ES-I3 (cell line): ENCODE results near the gene SMYD3.

Experiments
- H3K36me3 ChIP-seq: 2 replicates; pipeline ENCODE4 v1.6.1; 2013; ENCODE audit warnings: mild to moderate bottlenecking, low read length, control low read depth, moderate library complexity; ENCODE audit not compliant: insufficient read depth
- H3K4me1 ChIP-seq: 2 replicates; pipeline ENCODE4 v1.6.1; 2013; ENCODE audit warnings: mild to moderate bottlenecking, control low read depth, low read length; ENCODE audit not compliant: insufficient read depth
- H3K9ac ChIP-seq: 2 replicates; pipeline ENCODE4 v1.6.1; 2013; ENCODE audit warnings: low read depth, mild to moderate bottlenecking, low read length, moderate library complexity
- H3K9me3 ChIP-seq: 2 replicates; pipeline ENCODE4 v1.6.1; 2013; ENCODE audit warnings: mild to moderate bottlenecking, low read length, moderate library complexity; ENCODE audit not compliant: control insufficient read depth, insufficient read depth

The SMYD3 gene

DNA sequence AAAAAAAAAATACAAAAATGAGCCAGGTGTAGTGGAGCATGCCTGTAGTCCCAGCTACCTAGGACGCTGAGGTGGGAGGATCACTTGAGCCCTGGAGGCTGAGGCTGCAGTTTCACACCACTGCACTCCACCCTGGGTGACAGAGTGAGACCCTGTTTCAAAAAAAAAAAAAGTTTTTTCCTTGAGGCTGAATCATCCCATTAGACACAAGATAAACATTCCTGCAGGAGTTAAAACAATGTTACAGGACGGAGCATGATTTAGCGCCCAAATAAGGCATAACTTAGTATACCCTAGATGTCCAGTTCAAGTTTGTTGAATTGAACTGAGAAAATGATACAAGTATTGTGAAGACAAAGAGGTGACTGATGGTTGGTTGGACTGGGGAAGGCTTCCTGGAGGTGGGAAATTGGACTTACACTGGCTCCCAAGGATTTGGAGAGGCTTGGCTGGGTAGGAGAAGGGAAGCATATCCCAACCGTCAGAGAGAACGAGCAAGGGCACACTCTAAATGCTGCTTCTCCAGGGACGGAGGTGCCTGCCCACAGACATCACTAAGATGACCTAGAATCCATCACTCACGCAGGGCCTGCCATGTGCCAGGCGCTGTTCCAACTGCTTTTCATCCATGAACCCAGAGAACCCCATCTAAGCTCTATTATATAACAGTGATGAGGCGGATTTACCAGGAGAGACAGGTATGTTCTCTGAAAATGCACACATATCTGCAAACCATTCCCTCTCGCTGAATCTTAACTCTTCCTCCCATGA is 741.7 kb downstream of the SMYD3 start:
- Histone ChIP-seq H3K36me3 (no peaks in the 10 kb centered on the region), H3K4me1 (peaks cover 7% of the 10 kb centered on the region), H3K9ac (no peak overlapping the region), H3K9me3 (no peaks in the 10 kb centered on the region)

DNA sequence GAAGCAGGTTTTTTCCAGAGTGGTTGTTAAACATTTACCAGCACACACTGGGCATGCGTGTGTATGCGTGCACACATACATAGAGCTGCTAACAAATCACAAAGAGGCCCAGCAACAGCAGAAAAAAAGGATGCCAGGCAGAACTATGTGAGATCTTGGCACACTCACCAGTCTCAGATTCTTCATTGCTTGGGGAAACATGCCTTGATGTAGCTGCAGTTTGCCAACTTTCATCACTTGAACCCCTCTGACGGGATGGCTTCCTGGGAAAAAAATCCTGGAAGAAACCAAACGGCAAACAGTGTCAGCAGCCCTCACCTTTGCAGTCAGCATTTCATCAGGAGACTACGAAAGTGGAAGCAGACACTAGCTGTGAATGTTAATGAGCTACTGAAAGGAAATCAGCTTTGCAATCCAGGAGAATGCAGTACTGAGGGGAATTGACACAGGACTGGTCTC is 743.2 kb downstream of the SMYD3 start:
- Histone ChIP-seq H3K4me1 (peaks cover 7% of the 10 kb centered on the region), H3K9ac (no peak overlapping the region), H3K9me3 (no peaks in the 10 kb centered on the region), H3K36me3 (no peaks in the 10 kb centered on the region)

DNA sequence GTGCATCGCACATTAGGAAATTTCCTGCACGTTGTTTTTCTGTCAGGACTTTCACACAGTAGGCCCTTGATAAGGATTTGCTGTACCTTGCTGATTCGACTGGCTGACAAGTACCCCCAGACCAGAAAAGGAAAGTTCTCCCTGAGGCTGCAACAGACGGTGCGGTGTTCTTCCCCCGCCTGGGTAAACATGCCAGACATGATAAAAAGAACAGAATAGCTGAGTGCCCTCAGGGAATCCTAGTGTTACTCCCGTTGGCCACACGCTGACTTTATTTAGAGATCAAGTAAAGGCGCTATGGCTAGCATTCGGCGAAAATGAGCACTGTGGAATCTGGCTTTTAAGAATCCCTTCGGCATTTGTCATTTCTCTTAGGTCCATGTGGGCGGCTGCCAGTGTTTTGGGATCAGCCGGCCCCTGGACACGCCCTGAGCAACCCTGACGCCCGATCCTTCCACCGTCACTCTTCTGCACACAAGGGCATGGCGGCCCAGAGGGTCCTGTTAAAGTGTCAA is 744.6 kb downstream of the SMYD3 start:
- H3K9me3 ChIP-seq = no peaks in the 10 kb centered on the region
- H3K9ac ChIP-seq = no peak overlapping the region
- H3K4me1 ChIP-seq = peaks cover 7% of the 10 kb centered on the region
- no peaks in the 10 kb centered on the region for H3K36me3 ChIP-seq

DNA sequence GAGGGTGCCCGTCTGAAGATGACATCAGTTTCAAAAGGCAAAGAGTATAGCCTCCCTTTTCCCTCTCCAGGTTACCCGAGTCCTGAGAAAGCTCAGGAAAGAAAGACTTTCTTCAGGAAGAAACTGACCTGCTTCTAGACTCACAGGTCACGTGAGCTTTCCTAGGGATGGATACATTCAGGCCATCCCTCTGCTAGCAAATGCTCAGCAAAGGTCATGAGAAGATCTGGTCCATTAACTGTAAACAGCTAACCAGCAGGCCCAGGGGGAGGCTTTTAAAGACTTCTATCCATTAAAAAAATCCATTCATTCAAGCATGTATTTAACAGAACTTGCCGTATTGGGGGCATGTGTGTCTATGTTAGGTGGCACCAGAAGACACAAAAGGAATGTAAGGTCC is 746.8 kb downstream of the SMYD3 start:
- H3K4me1 ChIP-seq = peaks cover 7% of the 10 kb centered on the region
- H3K36me3 ChIP-seq = no peaks in the 10 kb centered on the region
- no peak overlapping the region for H3K9ac ChIP-seq
- peaks cover under 1% of the 10 kb centered on the region; the same call in 1 of the 2 replicates for H3K9me3 ChIP-seq

DNA sequence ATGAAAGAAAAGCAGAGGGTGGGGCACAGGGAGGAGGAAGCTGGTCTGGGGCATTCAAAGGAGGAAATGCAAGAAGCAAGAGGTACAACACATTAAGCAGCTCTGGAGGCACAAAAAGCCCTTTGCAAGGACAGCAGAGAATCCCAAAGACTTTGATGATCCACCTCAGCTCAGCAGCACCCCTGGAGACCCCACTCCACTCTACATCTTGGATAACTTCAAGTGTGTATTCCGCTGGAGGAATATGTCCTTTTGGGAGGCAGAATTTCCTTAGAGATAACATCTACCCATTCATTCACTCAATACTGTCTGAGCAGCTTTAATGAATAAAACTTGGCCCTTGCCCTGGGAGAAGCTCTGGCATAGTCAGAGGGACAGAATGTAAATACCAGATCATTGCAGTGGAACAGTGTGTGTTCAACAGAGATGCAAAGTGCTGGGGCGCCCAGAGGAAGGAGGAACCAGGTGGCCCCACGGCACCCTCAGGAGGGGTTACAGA is 752.6 kb downstream of the SMYD3 start:
- Histone ChIP-seq H3K4me1 (peaks cover 5% of the 10 kb centered on the region; the same call in 1 of the 2 replicates), H3K36me3 (no peaks in the 10 kb centered on the region), H3K9ac (no peak overlapping the region), H3K9me3 (peaks cover 3% of the 10 kb centered on the region; the same call in 1 of the 2 replicates)

DNA sequence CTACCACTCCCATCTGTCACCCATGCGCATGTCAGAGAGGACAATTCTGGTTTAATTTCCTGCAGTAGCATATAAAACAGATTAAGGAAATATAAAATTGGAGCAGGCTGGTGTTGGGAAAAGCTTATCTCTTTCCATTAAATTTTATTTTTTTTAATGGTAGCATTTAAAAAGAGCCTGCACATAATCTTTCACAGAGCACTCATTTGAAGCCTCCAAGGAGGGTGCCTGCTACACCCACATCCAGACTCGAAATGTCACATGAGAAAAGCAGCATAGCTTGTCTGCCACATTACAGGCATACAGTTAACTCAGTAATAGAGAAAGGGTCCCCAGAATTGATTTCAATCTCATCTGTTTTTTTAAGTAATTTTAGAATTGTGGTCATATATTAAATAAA is 753.3 kb downstream of the SMYD3 start:
- no peak overlapping the region for H3K9ac ChIP-seq
- H3K36me3 ChIP-seq = no peaks in the 10 kb centered on the region
- peaks cover 3% of the 10 kb centered on the region; the same call in 1 of the 2 replicates for H3K9me3 ChIP-seq
- peaks cover 5% of the 10 kb centered on the region; the same call in 1 of the 2 replicates for H3K4me1 ChIP-seq

- Histone ChIP-seq H3K4me1 (peaks cover 5% of the 10 kb centered on the region; the same call in 1 of the 2 replicates), H3K36me3 (no peaks in the 10 kb centered on the region), H3K9ac (no peak overlapping the region), H3K9me3 (peaks cover 3% of the 10 kb centered on the region; the same call in 1 of the 2 replicates)
Measured at GRCh38 chr1:245752561-245752960, 754.5 kb downstream of the SMYD3 start.

DNA sequence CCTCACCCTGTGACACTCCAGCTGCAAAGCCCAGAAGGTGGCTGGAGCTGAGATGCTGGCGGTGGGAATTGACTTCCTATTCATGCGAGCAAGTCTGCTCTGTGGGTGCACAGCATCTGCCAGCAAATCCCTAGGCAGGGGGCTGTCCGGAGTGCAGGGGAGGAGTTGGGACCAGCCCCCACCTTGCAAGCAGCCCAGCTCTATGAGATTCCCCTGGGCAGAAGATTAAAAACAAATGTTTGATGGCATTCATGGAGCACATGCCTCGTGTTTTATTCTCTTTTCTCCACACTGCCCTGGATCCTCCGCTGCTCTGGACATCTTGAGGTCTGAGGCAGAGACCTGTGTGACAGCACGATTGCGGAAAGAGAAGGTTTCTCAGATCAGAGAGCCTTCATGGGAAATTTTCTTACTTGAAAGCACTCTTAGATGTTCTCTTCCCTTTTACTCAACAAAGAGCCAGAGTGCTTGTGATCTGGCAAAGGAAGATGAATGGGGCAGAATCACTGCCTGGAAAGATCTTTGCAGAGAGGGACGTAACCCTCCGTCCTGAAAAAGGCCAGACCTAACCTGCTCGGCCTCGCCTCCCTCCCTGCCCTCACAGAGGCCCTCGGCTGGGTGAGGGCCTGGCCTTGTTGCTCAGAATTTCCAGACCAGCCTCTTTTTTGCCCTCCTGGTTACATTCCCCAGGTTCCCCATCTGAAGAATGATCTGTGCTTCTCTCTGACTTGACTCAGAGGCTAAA is 755.2 kb downstream of the SMYD3 start:
- Histone ChIP-seq H3K4me1 (peaks cover 5% of the 10 kb centered on the region; the same call in 1 of the 2 replicates), H3K36me3 (no peaks in the 10 kb centered on the region), H3K9ac (no peak overlapping the region), H3K9me3 (peaks cover 3% of the 10 kb centered on the region; the same call in 1 of the 2 replicates)

- no peaks in the 10 kb centered on the region for H3K36me3 ChIP-seq
- peaks cover 5% of the 10 kb centered on the region; the same call in 1 of the 2 replicates for H3K4me1 ChIP-seq
- H3K9me3 ChIP-seq = peaks cover 3% of the 10 kb centered on the region; the same call in 1 of the 2 replicates
- no peak overlapping the region for H3K9ac ChIP-seq
Measured at GRCh38 chr1:245751116-245751515, 756.0 kb downstream of the SMYD3 start.

DNA sequence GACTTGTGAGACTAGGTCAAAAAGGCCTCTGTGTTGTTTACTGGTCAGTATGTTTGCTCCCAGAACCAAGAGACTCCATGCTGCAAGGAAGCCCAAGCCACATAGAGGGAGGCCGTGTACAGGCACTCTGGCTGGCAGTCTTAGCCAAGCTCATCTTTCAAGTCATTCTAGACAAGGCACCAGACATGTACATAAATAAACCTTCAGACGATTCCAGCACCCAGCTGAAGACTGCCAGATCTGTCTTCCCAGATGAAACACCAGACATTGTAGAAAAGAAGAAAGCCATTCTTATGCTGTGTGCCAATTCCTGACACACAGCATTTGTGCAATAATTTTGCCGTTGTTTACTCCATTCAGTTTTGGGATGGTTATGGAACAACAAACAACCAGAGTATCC is 756.8 kb downstream of the SMYD3 start:
- Histone ChIP-seq H3K36me3 (no peaks in the 10 kb centered on the region), H3K9me3 (peaks cover 2% of the 10 kb centered on the region; the same call in 1 of the 2 replicates), H3K4me1 (peaks cover 5% of the 10 kb centered on the region; the same call in 1 of the 2 replicates), H3K9ac (no peak overlapping the region)

GRCh38 chr1:245749053-245749452 is 758.0 kb downstream of the SMYD3 start:
- H3K9me3 ChIP-seq = no peaks in the 10 kb centered on the region
- no peaks in the 10 kb centered on the region for H3K36me3 ChIP-seq
- no peak overlapping the region for H3K9ac ChIP-seq
- no peaks in the 10 kb centered on the region for H3K4me1 ChIP-seq

- Histone ChIP-seq H3K36me3 (no peaks in the 10 kb centered on the region), H3K9me3 (no peaks in the 10 kb centered on the region), H3K4me1 (no peaks in the 10 kb centered on the region), H3K9ac (no peak overlapping the region)
Measured at GRCh38 chr1:245748646-245749045, 758.4 kb downstream of the SMYD3 start.

DNA sequence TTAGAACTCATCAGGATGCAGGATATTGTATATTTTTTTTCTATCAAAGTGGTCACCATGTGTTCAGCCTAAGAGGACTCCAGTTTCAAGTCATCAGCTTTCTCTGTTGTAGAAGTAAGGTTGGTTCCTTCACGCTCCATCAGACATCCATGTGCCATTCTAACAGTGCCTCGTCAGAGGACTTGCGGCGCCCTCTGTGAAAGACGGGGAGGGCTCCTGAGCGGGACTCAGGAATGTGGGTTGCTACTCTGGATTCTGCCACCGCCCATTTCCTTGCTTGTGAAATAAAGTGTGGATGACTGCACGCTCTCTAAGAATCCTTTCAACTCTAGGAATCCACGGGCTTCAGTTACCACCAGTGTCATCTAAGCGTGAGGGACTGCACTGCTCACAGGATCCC is 758.8 kb downstream of the SMYD3 start:
- no peaks in the 10 kb centered on the region for H3K36me3 ChIP-seq
- no peaks in the 10 kb centered on the region for H3K4me1 ChIP-seq
- H3K9me3 ChIP-seq = no peaks in the 10 kb centered on the region
- H3K9ac ChIP-seq = no peak overlapping the region

GRCh38 chr1:245742896-245743295 is 764.2 kb downstream of the SMYD3 start:
- Histone ChIP-seq H3K9ac (no peak overlapping the region), H3K36me3 (no peaks in the 10 kb centered on the region), H3K4me1 (no peaks in the 10 kb centered on the region), H3K9me3 (no peaks in the 10 kb centered on the region)
